Stomach (tissue), 4 donors: Measurements from ENCODE around the gene MYDGF.

Experiments
- EP300 ChIP-seq: sonication (generic); formaldehyde crosslinking; IDR thresholded peaks from one replicate; pipeline ENCODE4 v1.6.1; 2017; ENCODE audit warnings: antibody characterized with exemption
- POLR2A ChIP-seq, 4 donors: fragments of 450-650 bp; IDR thresholded peaks; one replicate each; pipeline ENCODE4 v1.6.1; 2016; ENCODE audit warnings: antibody characterized with exemption in 4 of 4, control low read depth in 2 of 4, mild to moderate bottlenecking in 1 of 4, moderate library complexity in 1 of 4
- POLR2AphosphoS5 ChIP-seq, 3 donors: sonication (generic); formaldehyde crosslinking; IDR thresholded peaks; one replicate each; pipeline ENCODE4 v1.6.1; 2016; ENCODE audit warnings: antibody characterized with exemption in 3 of 3
- TF ChIP-seq, protein P1 (sequence below), 7 experiments: fragments of 450-650 bp in 4 of 7; fragments of 200-600 bp in 3 of 7; sonication (generic) in 3 of 7; IDR thresholded peaks; one replicate each; pipeline ENCODE4 v1.5.1; 2016 to 2019; ENCODE audit warnings: antibody characterized with exemption in 7 of 7, control low read depth in 2 of 7, mild to moderate bottlenecking in 1 of 7

DNA sequence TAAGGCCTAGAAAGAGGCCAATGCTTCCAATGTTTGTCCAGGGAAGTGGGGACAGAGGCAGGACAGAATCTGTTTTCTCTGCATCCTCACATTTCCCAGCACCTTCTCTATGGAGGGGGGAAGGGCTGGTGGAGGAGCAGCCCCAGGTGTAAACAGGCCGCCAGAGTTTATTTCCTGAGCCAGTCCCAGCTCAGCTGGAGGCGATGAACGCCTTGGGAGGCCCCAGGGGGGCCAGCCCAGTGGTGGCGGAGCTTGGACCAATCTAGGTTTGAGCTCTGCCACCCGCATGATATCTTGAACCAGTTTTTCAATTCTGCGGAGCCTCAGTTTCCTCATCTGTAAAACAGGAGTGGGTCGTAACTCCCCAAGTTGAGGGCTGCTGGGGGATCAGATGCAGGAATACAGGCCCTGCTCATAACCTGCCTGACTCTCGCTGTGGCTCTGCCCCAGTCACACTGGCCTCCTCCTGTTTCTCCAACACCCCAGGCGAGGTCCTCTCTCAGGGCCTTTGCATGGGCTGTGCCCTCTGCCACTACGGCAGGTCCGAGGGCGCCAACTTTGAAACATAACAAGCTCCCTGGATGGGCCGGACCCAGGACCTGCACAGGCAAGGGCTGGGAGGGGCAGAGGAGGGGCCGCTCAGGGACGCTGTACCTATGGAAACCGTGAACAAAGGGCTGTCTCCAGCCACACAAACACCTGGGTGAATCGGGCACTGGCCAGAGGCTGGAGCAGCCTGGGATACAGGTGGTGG lies 29.7 kb downstream of the MYDGF start:
- TF ChIP-seq POLR2AphosphoS5 (IDR thresholded peaks at IDR 0.05) (no peak), POLR2A (IDR thresholded peaks at IDR 0.05) (no peak), EP300 (no peak)
- TF ChIP-seq, protein P1, sequence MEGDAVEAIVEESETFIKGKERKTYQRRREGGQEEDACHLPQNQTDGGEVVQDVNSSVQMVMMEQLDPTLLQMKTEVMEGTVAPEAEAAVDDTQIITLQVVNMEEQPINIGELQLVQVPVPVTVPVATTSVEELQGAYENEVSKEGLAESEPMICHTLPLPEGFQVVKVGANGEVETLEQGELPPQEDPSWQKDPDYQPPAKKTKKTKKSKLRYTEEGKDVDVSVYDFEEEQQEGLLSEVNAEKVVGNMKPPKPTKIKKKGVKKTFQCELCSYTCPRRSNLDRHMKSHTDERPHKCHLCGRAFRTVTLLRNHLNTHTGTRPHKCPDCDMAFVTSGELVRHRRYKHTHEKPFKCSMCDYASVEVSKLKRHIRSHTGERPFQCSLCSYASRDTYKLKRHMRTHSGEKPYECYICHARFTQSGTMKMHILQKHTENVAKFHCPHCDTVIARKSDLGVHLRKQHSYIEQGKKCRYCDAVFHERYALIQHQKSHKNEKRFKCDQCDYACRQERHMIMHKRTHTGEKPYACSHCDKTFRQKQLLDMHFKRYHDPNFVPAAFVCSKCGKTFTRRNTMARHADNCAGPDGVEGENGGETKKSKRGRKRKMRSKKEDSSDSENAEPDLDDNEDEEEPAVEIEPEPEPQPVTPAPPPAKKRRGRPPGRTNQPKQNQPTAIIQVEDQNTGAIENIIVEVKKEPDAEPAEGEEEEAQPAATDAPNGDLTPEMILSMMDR (IDR thresholded peaks at IDR 0.05) = no peak
